Karpas-422 (cell line): ENCODE measurements around the gene LSP1. TPM values are rescaled to one million over a fixed set of nuclear protein-coding genes. Genes with fewer than 3 reads are reported as not detected.

Experiments
- DNase-seq: peaks from one replicate; pipeline ENCODE4 v3.0.0-alpha.2; 2015
- H2AFZ ChIP-seq: fragments of 200-600 bp; sonication (generic); 2 replicates; pipeline ENCODE4 v1.6.1; 2014; ENCODE audit warnings: antibody characterized with exemption, low read length, mixed read lengths
- H3K27ac ChIP-seq: fragments of 200-600 bp; sonication (generic); 2 replicates; pipeline ENCODE4 v1.5.1; 2014; ENCODE audit warnings: mild to moderate bottlenecking, low read length, moderate library complexity
- H3K27me3 ChIP-seq: fragments of 200-600 bp; sonication (generic); 2 replicates; pipeline ENCODE4 v1.6.1; 2014; ENCODE audit warnings: low read length, mixed read lengths
- H3K36me3 ChIP-seq: fragments of 200-600 bp; sonication (generic); 2 replicates; pipeline ENCODE4 v1.6.1; 2014; ENCODE audit warnings: low read length, mixed read lengths; ENCODE audit not compliant: insufficient read depth
- H3K4me1 ChIP-seq: fragments of 200-600 bp; sonication (generic); 2 replicates; pipeline ENCODE4 v1.6.1; 2014; ENCODE audit warnings: mild to moderate bottlenecking, low read length, mixed read lengths
- H3K4me2 ChIP-seq: fragments of 200-600 bp; sonication (generic); 2 replicates; pipeline ENCODE4 v1.6.1; 2014; ENCODE audit warnings: low read length, low read depth, mild to moderate bottlenecking; ENCODE audit not compliant: poor library complexity, severe bottlenecking
- H3K4me3 ChIP-seq: fragments of 200-600 bp; sonication (generic); 2 replicates; pipeline ENCODE4 v1.5.1; 2014; ENCODE audit warnings: mild to moderate bottlenecking, antibody characterized with exemption, low read length, mixed read lengths
- H3K79me2 ChIP-seq: fragments of 200-600 bp; sonication (generic); 2 replicates; pipeline ENCODE4 v1.6.1; 2014; ENCODE audit warnings: mild to moderate bottlenecking, low read length, mixed read lengths
- H3K9ac ChIP-seq: fragments of 200-600 bp; sonication (generic); 2 replicates; pipeline ENCODE4 v1.6.0; 2014; ENCODE audit warnings: low read length
- H3K9me2 ChIP-seq: fragments of 200-600 bp; sonication (generic), shearing (Covaris generic); replicated peaks from 2 replicates; pipeline ENCODE4 v1.6.0; 2014; ENCODE audit warnings: mild to moderate bottlenecking, low read length, moderate library complexity; ENCODE audit not compliant: insufficient read depth
- H3K9me3 ChIP-seq: fragments of 300-700, 200-600 bp; sonication (generic); 2 replicates; pipeline ENCODE4 v1.6.1; 2014; ENCODE audit warnings: low read length, mixed read lengths
- H4K20me1 ChIP-seq: fragments of 200-600 bp; sonication (generic); 2 replicates; pipeline ENCODE4 v1.6.1; 2014; ENCODE audit warnings: mild to moderate bottlenecking, antibody characterized with exemption, low read length, low read depth; ENCODE audit not compliant: insufficient read depth
- total RNA-seq: library from RNA; depleted of rRNA; stranded (reverse); fragments of >200 nt; shearing (Covaris generic); gene quantifications from 2 replicates; pipeline ENCODE4 v1.2.3, GENCODE V29; 2014; ENCODE audit warnings: low replicate concordance

LSP1 gene
- total RNA-seq, 1 experiment from 2014 or later = 46.9 TPM

- H3K9me2 ChIP-seq = no peaks in the 10 kb centered on the region
- H3K4me3 ChIP-seq = no peak overlapping the region
- H3K9ac ChIP-seq = no peak overlapping the region
- H3K36me3 ChIP-seq = no peaks in the 10 kb centered on the region
- H2AFZ ChIP-seq = no peak overlapping the region
- no peaks in the 10 kb centered on the region for H3K9me3 ChIP-seq
- no peaks in the 10 kb centered on the region for H4K20me1 ChIP-seq
- no peak for DNase-seq
- no peaks in the 10 kb centered on the region for H3K4me1 ChIP-seq
- H3K27ac ChIP-seq = no peak overlapping the region
- H3K4me2 ChIP-seq = no peak overlapping the region
- no peaks in the 10 kb centered on the region for H3K27me3 ChIP-seq
- H3K79me2 ChIP-seq = no peaks in the 10 kb centered on the region
Observed at GRCh38 chr11:1908618-1909017, 55.7 kb downstream of the LSP1 start.

GRCh38 chr11:1909524-1909923 is 56.6 kb downstream of the LSP1 start:
- Histone ChIP-seq H3K27ac (no peak overlapping the region), H3K4me2 (no peak overlapping the region), H4K20me1 (no peaks in the 10 kb centered on the region), H3K4me1 (no peaks in the 10 kb centered on the region), H3K36me3 (no peaks in the 10 kb centered on the region), H3K9me2 (no peaks in the 10 kb centered on the region), H3K9ac (no peak overlapping the region), H3K79me2 (no peaks in the 10 kb centered on the region), H3K4me3 (no peak overlapping the region), H3K27me3 (no peaks in the 10 kb centered on the region), H3K9me3 (no peaks in the 10 kb centered on the region), H2AFZ (no peak overlapping the region)
- no peak for DNase-seq

- DNase-seq = no peak
- Histone ChIP-seq H3K4me3 (no peak overlapping the region), H4K20me1 (no peaks in the 10 kb centered on the region), H3K9ac (no peak overlapping the region), H3K4me1 (no peaks in the 10 kb centered on the region), H3K27ac (no peak overlapping the region), H2AFZ (no peak overlapping the region), H3K27me3 (no peaks in the 10 kb centered on the region), H3K36me3 (no peaks in the 10 kb centered on the region), H3K4me2 (no peak overlapping the region), H3K9me2 (no peaks in the 10 kb centered on the region), H3K79me2 (no peaks in the 10 kb centered on the region), H3K9me3 (no peaks in the 10 kb centered on the region)
Observed at GRCh38 chr11:1912289-1912878, 59.5 kb downstream of the LSP1 start.

GRCh38 chr11:1913271-1914060 is 60.6 kb downstream of the LSP1 start:
- Histone ChIP-seq H4K20me1 (no peaks in the 10 kb centered on the region), H3K9me3 (no peaks in the 10 kb centered on the region), H3K9me2 (no peaks in the 10 kb centered on the region), H3K79me2 (no peaks in the 10 kb centered on the region), H3K9ac (no peak overlapping the region), H3K27ac (no peak overlapping the region), H3K4me1 (no peaks in the 10 kb centered on the region), H2AFZ (no peak overlapping the region), H3K36me3 (no peaks in the 10 kb centered on the region), H3K27me3 (no peaks in the 10 kb centered on the region), H3K4me3 (no peak overlapping the region), H3K4me2 (no peak overlapping the region)
- no peak for DNase-seq

- H3K9ac ChIP-seq = no peak overlapping the region
- H4K20me1 ChIP-seq = no peaks in the 10 kb centered on the region
- H3K9me3 ChIP-seq = no peaks in the 10 kb centered on the region
- no peaks in the 10 kb centered on the region for H3K79me2 ChIP-seq
- no peak overlapping the region for H3K4me2 ChIP-seq
- H3K9me2 ChIP-seq = no peaks in the 10 kb centered on the region
- no peak for DNase-seq
- no peaks in the 10 kb centered on the region for H3K4me1 ChIP-seq
- H3K27me3 ChIP-seq = no peaks in the 10 kb centered on the region
- no peak overlapping the region for H2AFZ ChIP-seq
- no peak overlapping the region for H3K27ac ChIP-seq
- H3K4me3 ChIP-seq = no peak overlapping the region
- H3K36me3 ChIP-seq = no peaks in the 10 kb centered on the region
Observed at GRCh38 chr11:1915795-1916131, 62.9 kb downstream of the LSP1 start.

- Histone ChIP-seq H3K9me3 (no peaks in the 10 kb centered on the region), H3K9ac (no peak overlapping the region), H3K4me2 (no peak overlapping the region), H3K27me3 (no peaks in the 10 kb centered on the region), H3K4me1 (no peaks in the 10 kb centered on the region), H4K20me1 (no peaks in the 10 kb centered on the region), H3K4me3 (no peak overlapping the region), H3K36me3 (no peaks in the 10 kb centered on the region), H3K9me2 (no peaks in the 10 kb centered on the region), H2AFZ (no peak overlapping the region), H3K79me2 (no peaks in the 10 kb centered on the region), H3K27ac (no peak overlapping the region)
- no peak for DNase-seq
Observed at GRCh38 chr11:1916132-1916985, 63.5 kb downstream of the LSP1 start.

- no peak overlapping the region for H2AFZ ChIP-seq
- no peak overlapping the region for H3K9ac ChIP-seq
- no peaks in the 10 kb centered on the region for H3K27me3 ChIP-seq
- H4K20me1 ChIP-seq = no peaks in the 10 kb centered on the region
- H3K79me2 ChIP-seq = no peaks in the 10 kb centered on the region
- no peaks in the 10 kb centered on the region for H3K9me2 ChIP-seq
- no peak overlapping the region for H3K4me2 ChIP-seq
- no peaks in the 10 kb centered on the region for H3K36me3 ChIP-seq
- H3K4me1 ChIP-seq = no peaks in the 10 kb centered on the region
- DNase-seq = no peak
- H3K9me3 ChIP-seq = no peaks in the 10 kb centered on the region
- no peak overlapping the region for H3K4me3 ChIP-seq
- H3K27ac ChIP-seq = no peak overlapping the region
Observed at GRCh38 chr11:1916986-1917522, 64.2 kb downstream of the LSP1 start.
